SJCRH30 (cell line): ENCODE results near the gene TOP2A. TPM values are rescaled to one million over a fixed set of nuclear protein-coding genes. Genes with fewer than 3 reads are reported as not detected.

Experiments used
- total RNA-seq: library from RNA; depleted of rRNA; stranded (reverse); fragments of >200 nt; shearing (Covaris generic); gene quantifications from 2 replicates; pipeline ENCODE4 v1.2.3, GENCODE V29; 2014; rRNA removed

TOP2A gene
- total RNA-seq, 1 experiment from 2014 or later = 583 TPM

Other genes with a start within 250 kb of the TOP2A start
- gene RAPGEFL1, start 240.4 kb downstream of the TOP2A start, total RNA-seq = 1.6 and 2.7 TPM in 2 replicates
- gene WIPF2, start 198.6 kb downstream of the TOP2A start, total RNA-seq = 8.3 and 9.0 TPM in 2 replicates
- gene CDC6, start 130.0 kb downstream of the TOP2A start, total RNA-seq = 89.3 and 97.0 TPM in 2 replicates
- gene RARA, start 108.7 kb downstream of the TOP2A start, total RNA-seq = 42.3 and 43.2 TPM in 2 replicates
- gene GJD3, start 53.2 kb downstream of the TOP2A start, total RNA-seq = not detected in 2 replicates
- 1.7 and 2.3 TPM in 2 replicates for gene IGFBP4, start 25.6 kb upstream of the TOP2A start, total RNA-seq
- gene TNS4, start 83.7 kb upstream of the TOP2A start, total RNA-seq = not detected in 2 replicates
- gene CCR7, start 147.6 kb upstream of the TOP2A start, total RNA-seq = 0.05 TPM in 1 of 2 replicates, not detected in the other
- gene SMARCE1, start 229.9 kb upstream of the TOP2A start, total RNA-seq = 129 and 139 TPM in 2 replicates
- gene KRT222, start 247.3 kb upstream of the TOP2A start, total RNA-seq = not detected in 2 replicates